HG03066 (cell line): ENCODE data around the gene RPS3.

ENCODE experiments used
- ATAC-seq: cut with Tn5 transposase; IDR thresholded peaks from one replicate; pipeline ENCODE4 v1.9.1; 2021; ENCODE audit warnings: low read depth; ENCODE audit not compliant: unreplicated experiment

The RPS3 gene

GRCh38 chr11:75453916-75454655 is 54.8 kb downstream of the RPS3 start:
- ATAC-seq, result no peak

- no peak for ATAC-seq
These were observed 55.7 kb downstream of the RPS3 start for GRCh38 chr11:75454987-75455386.
